ENCODE results near the gene SLC39A1. TPM values are rescaled to one million over a fixed set of nuclear protein-coding genes. Genes with fewer than 3 reads are reported as not detected.

SLC39A1 gene, protein sequence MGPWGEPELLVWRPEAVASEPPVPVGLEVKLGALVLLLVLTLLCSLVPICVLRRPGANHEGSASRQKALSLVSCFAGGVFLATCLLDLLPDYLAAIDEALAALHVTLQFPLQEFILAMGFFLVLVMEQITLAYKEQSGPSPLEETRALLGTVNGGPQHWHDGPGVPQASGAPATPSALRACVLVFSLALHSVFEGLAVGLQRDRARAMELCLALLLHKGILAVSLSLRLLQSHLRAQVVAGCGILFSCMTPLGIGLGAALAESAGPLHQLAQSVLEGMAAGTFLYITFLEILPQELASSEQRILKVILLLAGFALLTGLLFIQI
- 82.4 and 94.3 TPM in 2 replicates for total RNA-seq

DNA sequence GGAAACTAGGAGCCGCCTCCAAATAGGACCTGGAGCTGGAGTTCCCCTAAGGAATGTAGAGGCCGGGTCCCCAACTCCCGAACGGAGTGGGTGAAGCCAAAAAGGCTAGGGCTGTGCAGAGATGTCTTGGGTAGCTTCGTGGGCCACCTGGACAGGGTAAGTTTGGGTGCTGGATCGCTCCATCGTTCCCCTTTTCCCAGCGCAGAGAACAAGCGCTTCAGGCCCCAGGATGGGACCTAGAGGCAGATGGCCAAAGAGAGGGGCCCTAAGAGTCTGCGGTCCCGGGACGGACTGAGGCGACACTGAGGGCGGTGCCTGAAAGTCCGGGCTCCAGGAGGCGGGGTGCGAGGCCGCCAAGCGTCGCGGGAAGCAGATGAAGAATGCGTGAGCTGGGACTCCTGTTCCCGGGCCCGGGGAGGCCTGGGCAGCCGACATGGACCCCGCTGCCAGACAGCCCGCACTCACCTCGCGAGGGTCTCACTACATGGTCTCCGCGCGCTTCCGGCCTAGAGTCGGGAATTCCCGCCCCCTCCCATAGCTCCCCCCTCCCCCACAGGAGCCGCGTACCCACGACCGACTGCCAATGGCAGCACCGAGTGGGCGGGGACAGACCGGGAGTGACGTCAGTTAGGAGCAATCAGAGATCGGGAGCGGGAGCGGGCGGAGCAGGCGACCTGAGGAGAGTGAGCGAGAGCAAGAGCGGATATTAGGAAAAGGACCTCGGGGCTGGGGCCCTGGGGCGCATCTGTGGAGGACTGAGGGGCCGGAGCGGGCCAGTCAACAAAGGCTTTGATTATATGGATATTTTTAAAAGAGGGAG lies at the start of gene SLC39A1:
SLC39A1 (minus strand) TSS at position 508 of the 820 bp plus-strand sequence. CDS start 822 bp downstream, outside the sequence.

DNA sequence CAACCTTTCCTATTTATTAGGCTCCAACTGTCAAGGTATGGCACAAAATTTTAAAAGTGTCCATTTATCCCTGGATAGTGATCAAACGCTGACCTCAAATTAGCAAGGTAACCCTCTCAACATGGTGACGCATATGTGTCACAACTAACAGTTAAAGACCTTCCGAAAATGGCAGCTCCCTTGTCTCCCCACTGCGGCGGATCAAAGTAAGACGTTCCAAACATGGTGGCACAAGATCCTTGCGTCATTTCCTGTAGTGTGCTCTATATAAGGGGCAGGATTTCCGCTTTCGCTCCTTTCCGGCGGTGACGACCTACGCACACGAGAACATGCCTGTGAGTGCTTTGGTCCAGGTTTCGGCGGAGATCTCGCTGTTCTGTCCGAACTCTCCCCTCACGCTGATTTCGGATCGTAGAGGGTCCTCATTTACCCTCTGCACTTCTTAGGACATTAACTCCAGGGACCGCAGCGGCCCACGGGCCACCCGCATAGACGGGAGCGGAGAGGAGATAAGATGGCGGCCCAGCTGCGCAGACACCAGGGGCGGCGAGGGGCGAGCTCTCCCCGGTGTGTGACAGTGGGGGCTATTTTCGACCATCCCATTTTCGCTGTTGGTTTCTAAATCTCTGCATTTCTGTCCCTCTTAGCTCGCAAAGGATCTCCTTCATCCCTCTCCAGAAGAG lies 27.3 kb upstream of the SLC39A1 start, which contains the start of gene RPS27:
RPS27 (plus strand) TSS at position 295 of the 683 bp plus-strand sequence; CDS start at position 330, 35 bp downstream.

DNA sequence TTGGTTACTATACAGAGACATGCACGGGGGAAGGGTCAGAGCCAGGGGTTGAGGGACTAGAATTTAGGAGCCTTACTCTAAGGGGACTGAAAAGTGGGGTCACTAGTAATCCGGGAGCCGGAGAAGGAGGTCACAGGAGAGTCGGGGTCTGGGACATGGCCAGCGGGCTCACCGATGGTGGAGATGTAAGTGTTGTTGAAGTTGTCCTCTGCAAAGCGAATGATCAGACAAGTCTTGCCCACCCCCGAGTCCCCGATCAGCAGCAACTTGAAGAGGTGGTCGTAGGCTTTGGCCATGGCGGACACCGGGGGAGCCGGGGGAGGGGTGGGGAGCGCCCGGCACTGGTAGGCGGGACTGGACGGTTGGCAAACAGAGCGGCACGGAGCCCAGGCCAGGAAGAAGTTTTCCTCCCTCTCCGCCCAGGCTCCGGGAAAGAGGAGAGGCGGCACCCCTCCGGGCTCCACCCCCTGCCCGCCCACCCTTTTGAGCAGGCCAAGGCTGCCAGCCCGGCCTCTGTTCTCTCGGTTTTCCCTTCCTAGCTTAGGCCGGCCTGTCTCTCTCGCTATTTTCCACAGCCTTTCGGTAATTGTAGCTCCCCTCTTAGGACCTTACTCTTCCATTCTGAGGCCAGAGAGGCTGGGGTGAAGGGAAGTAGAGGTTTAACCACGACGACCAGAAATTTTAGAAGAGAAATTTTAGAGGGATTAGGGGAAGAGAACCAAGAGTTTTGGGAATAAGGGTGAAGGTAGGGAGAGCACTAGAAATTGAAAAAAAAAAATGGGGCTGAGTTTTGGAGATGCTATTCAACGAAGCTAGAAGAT lies 22.8 kb upstream of the SLC39A1 start, which contains the start of gene RAB13:
RAB13 (minus strand) TSS at position 399 of the 821 bp plus-strand sequence; CDS start at position 296, 103 bp downstream.

DNA sequence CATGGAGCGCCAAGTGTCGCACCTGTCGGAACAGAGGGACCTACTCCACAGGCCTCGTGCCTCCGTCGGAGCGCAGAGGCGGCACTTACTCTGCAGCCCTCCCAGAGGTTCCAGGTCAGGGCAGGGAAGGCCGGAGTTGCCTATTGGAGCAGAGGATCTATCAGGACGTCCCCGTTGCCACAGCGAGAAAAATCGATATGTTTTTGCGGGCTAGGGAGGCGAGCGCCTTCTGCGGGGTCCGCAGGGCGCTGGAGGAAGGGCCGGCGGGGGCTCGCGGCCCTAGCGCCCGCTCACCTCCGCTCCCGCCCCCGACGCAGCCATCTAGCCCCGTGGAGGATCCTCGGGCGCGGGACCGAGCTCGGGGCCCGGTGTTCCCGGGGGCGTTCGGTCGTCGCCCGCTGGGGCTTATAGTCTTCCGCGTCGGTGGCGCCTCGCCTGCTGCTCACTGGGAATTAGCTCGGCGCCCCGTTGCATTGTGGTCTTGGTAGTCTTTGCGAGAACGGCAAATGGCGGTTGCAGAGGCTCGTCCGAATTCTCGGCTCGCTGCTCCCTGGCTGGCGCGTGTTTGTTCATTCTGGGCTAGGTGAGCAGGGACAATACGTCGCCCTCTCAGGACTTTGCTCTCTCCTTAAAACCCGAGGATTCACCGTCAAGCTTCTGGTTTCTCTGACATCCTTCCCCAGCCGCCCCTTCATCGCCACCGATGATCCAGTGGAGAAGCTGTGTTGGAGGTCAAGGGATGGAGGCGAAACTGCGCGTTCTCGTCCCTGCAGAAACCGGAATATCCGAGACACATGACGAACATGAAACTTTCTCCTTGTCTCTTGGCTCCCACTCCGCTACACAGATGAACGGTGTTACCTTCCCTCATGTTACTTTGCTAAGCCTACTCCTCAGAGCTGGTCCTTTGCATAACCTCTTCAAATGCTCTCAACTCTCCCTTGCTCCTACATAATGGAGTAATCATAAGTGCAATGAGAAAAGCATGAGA lies 14.2 kb upstream of the SLC39A1 start, which contains the start of gene JTB:
JTB (minus strand) TSS at position 425 of the 991 bp plus-strand sequence; CDS start at position 3, 422 bp downstream.

DNA sequence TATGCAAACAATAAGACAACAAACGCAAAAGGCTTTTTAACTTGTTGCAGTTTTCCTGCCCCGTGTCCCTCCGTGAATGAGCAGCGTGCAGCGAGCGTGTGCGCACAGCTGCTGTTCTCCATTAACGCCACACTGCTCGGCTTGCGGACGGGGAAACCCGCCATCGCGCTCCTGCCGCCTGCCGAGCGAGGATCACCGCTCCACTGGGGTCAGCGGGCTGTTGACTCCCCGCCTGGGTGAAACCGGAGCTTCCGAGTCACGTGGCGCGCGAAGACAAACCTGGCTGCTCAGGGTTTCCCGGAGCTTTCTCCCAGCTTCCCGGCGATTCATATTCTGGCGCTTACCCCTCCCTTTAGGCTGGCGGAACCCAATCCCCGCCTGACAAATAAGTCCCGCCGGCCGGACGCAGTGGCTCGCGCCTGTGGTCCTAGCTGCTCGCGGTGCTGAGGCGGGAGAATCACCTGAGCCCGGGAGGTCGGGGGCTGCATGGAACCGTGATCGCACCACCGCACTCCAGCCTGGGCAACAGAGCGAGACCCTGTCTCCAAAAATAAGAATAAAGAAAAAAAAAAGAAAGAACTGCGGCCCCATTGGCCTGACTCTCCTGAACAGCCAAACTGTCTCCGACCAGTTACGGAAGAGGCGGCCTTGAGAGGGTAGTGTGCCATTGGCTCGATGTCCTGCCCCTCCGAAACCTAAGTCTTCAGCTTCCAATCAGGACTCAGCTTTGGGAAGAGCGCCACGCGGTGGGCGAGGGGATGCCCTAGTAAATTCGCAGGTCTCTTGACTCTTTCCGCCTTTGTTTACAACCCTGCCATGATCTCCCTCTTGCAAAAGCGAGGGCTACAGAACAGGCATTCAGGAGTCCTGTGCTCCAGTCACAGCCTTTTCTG lies 4.0 kb upstream of the SLC39A1 start, which contains the start of gene CREB3L4:
CREB3L4 (plus strand) TSS at position 796 of the 893 bp plus-strand sequence. CDS start 624 bp downstream, outside the sequence.

DNA sequence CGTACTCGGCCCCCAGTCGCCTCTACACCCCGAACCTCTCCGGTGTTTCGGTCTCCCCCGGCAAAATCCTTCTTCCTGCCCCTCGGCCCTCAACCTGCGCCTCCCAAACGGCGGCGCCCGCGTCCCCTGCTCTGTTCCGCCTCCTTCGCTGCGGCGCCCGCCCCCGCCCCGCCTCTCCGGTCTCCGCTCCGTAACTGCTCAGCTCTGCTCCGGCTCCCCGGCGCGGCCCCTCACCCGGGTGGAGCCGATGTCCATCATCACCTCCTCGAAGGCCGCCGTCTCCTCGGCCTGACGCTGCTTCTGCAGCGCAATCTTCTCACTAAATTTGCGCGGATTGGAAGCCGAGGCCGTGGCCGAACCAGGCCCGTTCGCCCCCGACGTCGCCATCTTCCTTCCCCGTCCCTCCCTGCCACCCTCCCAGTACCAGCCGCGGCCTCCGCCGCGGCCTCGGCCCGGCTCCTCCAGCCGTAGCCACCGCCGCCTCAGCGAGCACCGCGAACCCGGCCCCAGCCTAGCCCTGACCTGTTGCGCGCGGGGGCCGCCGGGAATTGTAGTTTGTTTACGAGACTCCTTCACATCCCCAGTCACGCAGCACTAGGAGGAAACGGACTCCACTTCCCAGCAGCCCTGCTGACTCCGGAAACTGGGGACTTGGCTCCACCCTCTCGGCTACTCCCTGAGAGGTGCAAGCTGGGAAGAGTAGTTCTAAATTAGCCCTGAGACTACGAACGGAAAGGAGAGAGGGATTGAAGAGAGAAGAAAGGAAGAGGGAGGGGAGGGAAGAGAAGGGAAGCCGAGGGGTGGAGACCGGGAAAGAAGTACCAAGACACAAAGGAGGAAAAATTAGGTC lies 5.0 kb downstream of the SLC39A1 start, which contains the start of gene CRTC2:
CRTC2 (minus strand) TSS at position 502 of the 850 bp plus-strand sequence; CDS start at position 387, 115 bp downstream.

DNA sequence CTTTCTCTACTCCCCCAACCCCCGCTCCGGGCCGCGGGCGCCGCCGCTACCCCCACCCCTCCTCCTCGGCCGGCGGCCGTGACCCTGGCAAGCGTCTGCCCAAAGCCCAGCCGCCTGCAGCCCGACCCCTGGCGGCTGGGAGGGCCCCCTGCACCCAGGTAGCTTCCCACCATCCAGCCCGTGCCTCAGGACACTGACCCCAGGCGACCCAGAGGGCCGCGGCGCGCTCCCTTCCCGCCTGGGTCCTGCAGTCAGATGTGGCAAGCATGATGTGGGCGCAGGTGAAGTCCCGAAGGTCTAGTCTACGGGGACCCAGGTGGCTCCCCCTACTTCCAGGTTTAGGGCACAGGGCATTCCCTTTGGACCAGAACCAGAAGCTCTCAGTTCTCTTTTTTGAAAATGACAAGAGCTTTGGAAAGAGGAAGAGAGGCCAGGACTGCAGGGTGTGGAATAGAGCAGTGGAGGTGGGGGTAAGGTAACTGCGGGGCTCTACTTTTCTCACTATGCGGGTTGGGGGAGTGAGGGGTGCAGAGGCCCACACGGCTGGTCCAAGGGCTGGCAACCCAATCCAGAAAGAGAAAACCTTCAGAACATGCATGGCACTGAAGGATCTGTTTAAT lies 16.6 kb downstream of the SLC39A1 start, which contains the start of gene DENND4B:
DENND4B (minus strand) TSS at position 97 of the 620 bp plus-strand sequence. CDS start 2,344 bp downstream, outside the sequence.

DNA sequence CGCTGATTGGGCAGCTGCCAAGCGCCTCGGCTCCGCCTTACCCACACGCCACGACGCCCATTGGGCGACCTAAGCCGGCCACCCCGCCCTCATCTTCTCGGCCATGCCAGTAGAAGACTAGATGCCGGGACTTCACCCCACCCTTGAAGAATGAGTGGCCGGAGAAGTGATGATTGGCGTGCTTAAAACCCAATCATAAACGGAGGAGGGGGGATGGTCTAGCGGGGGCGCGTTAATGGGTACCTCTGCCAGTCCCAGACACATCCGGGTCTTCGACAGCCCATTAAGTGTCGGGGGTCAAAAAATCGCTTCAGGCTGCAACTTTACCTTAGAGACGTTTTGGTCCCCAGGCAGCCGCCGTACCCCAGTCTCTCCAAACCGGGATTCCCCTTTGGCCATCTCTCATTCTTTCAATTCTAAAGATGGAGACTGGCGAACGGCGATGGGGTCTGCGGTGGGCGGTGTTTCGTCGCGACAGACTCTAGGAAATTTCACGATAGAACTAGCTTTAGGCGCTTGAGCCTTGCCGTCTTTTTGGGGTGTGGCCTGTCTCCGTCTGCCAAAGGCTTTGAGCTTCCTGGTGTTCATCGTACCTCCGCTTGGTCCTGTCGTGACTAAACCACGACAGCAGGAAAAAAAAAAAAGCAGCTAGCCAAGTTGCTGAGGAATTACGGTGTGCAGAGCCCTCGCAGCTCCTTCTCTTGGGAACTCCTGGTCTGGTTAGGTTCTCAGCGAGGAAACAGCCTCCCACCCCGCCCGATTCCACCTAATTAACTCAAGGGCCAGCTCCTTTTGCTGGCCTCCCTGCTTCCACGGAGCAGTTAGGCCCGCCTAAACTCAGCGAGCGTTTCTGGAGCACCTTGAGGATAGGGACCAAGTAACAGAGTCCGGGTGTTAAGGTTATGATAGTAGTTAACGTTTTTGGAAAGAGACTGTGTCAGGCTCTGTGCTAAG lies 40.1 kb downstream of the SLC39A1 start, which contains the start of gene GATAD2B:
GATAD2B (minus strand) TSS at position 1 of the 954 bp plus-strand sequence. CDS start 94,625 bp downstream, outside the sequence.

Other genes with a start within 250 kb of the SLC39A1 start
- gene INTS3, start 235.5 kb downstream of the SLC39A1 start, total RNA-seq = 28.0 and 28.3 TPM in 2 replicates
- 46.1 and 48.2 TPM in 2 replicates for gene SLC27A3, start 188.1 kb downstream of the SLC39A1 start, total RNA-seq
- gene GATAD2B, start 40.6 kb downstream of the SLC39A1 start, total RNA-seq = 19.0 and 20.6 TPM in 2 replicates
- 8.5 and 15.3 TPM in 2 replicates for gene DENND4B, start 16.8 kb downstream of the SLC39A1 start, total RNA-seq
- 6.4 and 7.4 TPM in 2 replicates for gene CRTC2, start 4.9 kb downstream of the SLC39A1 start, total RNA-seq
- 5.9 and 11.5 TPM in 2 replicates for gene CREB3L4, start 4.4 kb upstream of the SLC39A1 start, total RNA-seq
- 180 and 184 TPM in 2 replicates for gene JTB, start 14.1 kb upstream of the SLC39A1 start, total RNA-seq
- gene RAB13, start 22.8 kb upstream of the SLC39A1 start, total RNA-seq = 97.1 and 105 TPM in 2 replicates
- gene RPS27, start 27.2 kb upstream of the SLC39A1 start, total RNA-seq = 1,536 and 1,696 TPM in 2 replicates
- gene NUP210L, start 191.5 kb upstream of the SLC39A1 start, total RNA-seq = not detected in 2 replicates
- 222 and 313 TPM in 2 replicates for gene TPM3, start 228.6 kb upstream of the SLC39A1 start, total RNA-seq
- gene CFAP141, start 242.8 kb upstream of the SLC39A1 start, total RNA-seq = not detected in 2 replicates